Progenitor cell of endocrine pancreas (in vitro differentiated cells): ENCODE measurements around the gene MTAP. TPM values are rescaled to one million over a fixed set of nuclear protein-coding genes. Genes with fewer than 3 reads are reported as not detected.

ENCODE experiments used
- DNase-seq: peaks from one replicate; pipeline ENCODE4 v3.0.0; 2021; ENCODE audit warnings: low spot score; ENCODE audit not compliant: unreplicated experiment
- H3K27ac Mint-ChIP-seq: 2 replicates; pipeline ENCODE4 v1.8.0; 2021; ENCODE audit warnings: mild to moderate bottlenecking, moderate library complexity, mixed read lengths
- H3K27me3 Mint-ChIP-seq: 2 replicates; pipeline ENCODE4 v1.8.0; 2021; ENCODE audit warnings: mixed read lengths
- H3K36me3 Mint-ChIP-seq: 2 replicates; pipeline ENCODE4 v1.8.0; 2022; ENCODE audit warnings: mixed read lengths; ENCODE audit not compliant: insufficient read depth
- H3K4me1 Mint-ChIP-seq: 2 replicates; pipeline ENCODE4 v1.8.0; 2021; ENCODE audit warnings: low read depth, mixed read lengths
- H3K4me3 Mint-ChIP-seq: 2 replicates; pipeline ENCODE4 v1.8.0; 2021; ENCODE audit warnings: low read depth, mild to moderate bottlenecking, moderate library complexity, mixed read lengths
- H3K9me3 Mint-ChIP-seq: 2 replicates; pipeline ENCODE4 v1.8.0; 2021; ENCODE audit warnings: low read depth, mixed read lengths
- CTCF ChIP-seq: fragments of 200-600 bp; sonication (generic); IDR thresholded peaks from one replicate; pipeline ENCODE4 v1.5.0; 2021; ENCODE audit warnings: antibody characterized with exemption, mild to moderate bottlenecking; ENCODE audit not compliant: unreplicated experiment
- long read RNA-seq: library from polyadenylated mRNA; unstranded; transcript quantifications from one replicate; pipeline ENCODE4 v2.0.0, GENCODE V29; 2020
- total RNA-seq: library from RNA; stranded (reverse); gene quantifications from 2 replicates; pipeline ENCODE4 v1.2.1, GENCODE V29; 2021

Gene MTAP
- total RNA-seq = 73.4 and 85.9 TPM in 2 replicates
- long read RNA-seq, full-length matches to known transcripts = 185 of 249 reads
- long read RNA-seq, partial matches to known transcripts = 27 of 249 reads
- long read RNA-seq, other reads (novel, unspliced or antisense) = 37 of 249 reads

GRCh38 chr9:21802418-21803000, at the start of gene MTAP:
TSS of gene MTAP (plus strand) at chr9:21802636. CDS start at chr9:21802749, 113 bp downstream.
- H3K27ac Mint-ChIP-seq = peak within 1 kb of the TSS; percentile 99
- no peaks in the 10 kb centered on the region for H3K9me3 Mint-ChIP-seq
- H3K27me3 Mint-ChIP-seq = peaks cover 8% of the 10 kb centered on the region
- H3K4me3 Mint-ChIP-seq = peak within 1 kb of the TSS; percentile 99
- peaks cover 27% of the 10 kb centered on the region for H3K4me1 Mint-ChIP-seq
- H3K36me3 Mint-ChIP-seq = peaks cover 4% of the 10 kb centered on the region
- DNase-seq = peak; percentile 82
- no peak for TF ChIP-seq CTCF

GRCh38 chr9:21753523-21753922, 48.9 kb upstream of the MTAP start:
- no peaks in the 10 kb centered on the region for H3K36me3 Mint-ChIP-seq
- H3K4me1 Mint-ChIP-seq = no peaks in the 10 kb centered on the region
- H3K9me3 Mint-ChIP-seq = no peaks in the 10 kb centered on the region
- H3K4me3 Mint-ChIP-seq = no peak overlapping the region
- no peak for TF ChIP-seq CTCF
- H3K27ac Mint-ChIP-seq = no peak overlapping the region
- peaks cover 22% of the 10 kb centered on the region for H3K27me3 Mint-ChIP-seq
- no peak for DNase-seq

GRCh38 chr9:21754741-21755140, 47.7 kb upstream of the MTAP start:
- H3K4me1 Mint-ChIP-seq = no peaks in the 10 kb centered on the region
- TF ChIP-seq CTCF = no peak
- no peak for DNase-seq
- H3K4me3 Mint-ChIP-seq = no peak overlapping the region
- H3K36me3 Mint-ChIP-seq = no peaks in the 10 kb centered on the region
- no peak overlapping the region for H3K27ac Mint-ChIP-seq
- peaks cover 22% of the 10 kb centered on the region for H3K27me3 Mint-ChIP-seq
- H3K9me3 Mint-ChIP-seq = no peaks in the 10 kb centered on the region

- DNase-seq = no peak
- no peak overlapping the region for H3K27ac Mint-ChIP-seq
- peaks cover 31% of the 10 kb centered on the region for H3K27me3 Mint-ChIP-seq
- no peaks in the 10 kb centered on the region for H3K36me3 Mint-ChIP-seq
- H3K9me3 Mint-ChIP-seq = no peaks in the 10 kb centered on the region
- H3K4me1 Mint-ChIP-seq = no peaks in the 10 kb centered on the region
- no peak for TF ChIP-seq CTCF
- no peak overlapping the region for H3K4me3 Mint-ChIP-seq
These were observed 43.9 kb upstream of the MTAP start for GRCh38 chr9:21758540-21758939.

GRCh38 chr9:21761309-21761901, 41.0 kb upstream of the MTAP start:
- Mint-ChIP-seq H3K4me3 (no peak overlapping the region), H3K36me3 (no peaks in the 10 kb centered on the region), H3K27me3 (peaks cover 19% of the 10 kb centered on the region), H3K4me1 (no peaks in the 10 kb centered on the region), H3K27ac (no peak overlapping the region), H3K9me3 (no peaks in the 10 kb centered on the region)
- no peak for DNase-seq
- TF ChIP-seq CTCF = no peak
